ENCODE data around the gene LPO. TPM values are rescaled to one million over a fixed set of nuclear protein-coding genes. Genes with fewer than 3 reads are reported as not detected.
A peak's percentile ranks its signal among the peaks of the same experiment; 100 is the strongest.

Gene LPO
- total RNA-seq, 1 donor from 2014 or later, result not detected

DNA sequence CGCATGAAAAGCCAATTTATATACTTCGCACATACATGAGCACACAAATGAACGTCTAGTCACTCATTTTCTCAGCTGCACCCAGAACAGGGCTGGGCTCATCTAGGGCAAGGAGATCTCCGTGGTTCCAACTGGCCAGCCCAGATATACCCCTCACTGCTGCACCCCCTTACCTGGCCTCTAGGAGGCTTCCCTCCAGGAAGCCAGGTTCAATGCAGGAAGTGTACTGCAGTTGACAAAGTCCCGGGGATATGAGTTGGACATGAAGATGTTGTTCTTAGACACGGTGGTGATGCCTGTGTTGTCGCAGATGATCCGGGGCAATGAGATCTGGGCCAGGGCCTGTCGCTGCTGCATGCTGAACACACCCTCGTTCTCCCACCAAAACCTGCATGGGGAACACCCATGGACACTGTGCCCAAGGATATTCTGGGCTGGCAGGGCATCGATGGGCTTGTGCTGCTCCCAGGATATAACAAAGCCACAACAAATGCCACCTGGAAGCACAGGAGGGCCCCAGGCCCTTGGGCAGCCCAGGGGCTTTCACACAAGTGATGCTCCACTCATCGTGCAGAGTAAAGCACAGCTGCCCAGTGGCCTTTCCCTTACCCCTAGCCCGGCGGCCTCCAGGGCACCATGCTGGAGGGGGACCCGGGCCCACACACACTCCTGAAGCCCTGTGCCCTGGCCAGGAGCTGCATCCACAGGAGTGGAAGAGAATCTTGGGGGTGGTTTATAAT lies 32.3 kb downstream of the LPO start:
- H3K4me3 ChIP-seq (ENCODE audit: low read depth, low read length), result no peak overlapping the region
- DNase-seq (ENCODE audit: low read depth), result no peak
- TF ChIP-seq, protein P1, sequence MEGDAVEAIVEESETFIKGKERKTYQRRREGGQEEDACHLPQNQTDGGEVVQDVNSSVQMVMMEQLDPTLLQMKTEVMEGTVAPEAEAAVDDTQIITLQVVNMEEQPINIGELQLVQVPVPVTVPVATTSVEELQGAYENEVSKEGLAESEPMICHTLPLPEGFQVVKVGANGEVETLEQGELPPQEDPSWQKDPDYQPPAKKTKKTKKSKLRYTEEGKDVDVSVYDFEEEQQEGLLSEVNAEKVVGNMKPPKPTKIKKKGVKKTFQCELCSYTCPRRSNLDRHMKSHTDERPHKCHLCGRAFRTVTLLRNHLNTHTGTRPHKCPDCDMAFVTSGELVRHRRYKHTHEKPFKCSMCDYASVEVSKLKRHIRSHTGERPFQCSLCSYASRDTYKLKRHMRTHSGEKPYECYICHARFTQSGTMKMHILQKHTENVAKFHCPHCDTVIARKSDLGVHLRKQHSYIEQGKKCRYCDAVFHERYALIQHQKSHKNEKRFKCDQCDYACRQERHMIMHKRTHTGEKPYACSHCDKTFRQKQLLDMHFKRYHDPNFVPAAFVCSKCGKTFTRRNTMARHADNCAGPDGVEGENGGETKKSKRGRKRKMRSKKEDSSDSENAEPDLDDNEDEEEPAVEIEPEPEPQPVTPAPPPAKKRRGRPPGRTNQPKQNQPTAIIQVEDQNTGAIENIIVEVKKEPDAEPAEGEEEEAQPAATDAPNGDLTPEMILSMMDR (conservative IDR thresholded peaks at IDR 0.05; ENCODE audit: low read depth, low read length), result peak; percentile 24

DNA sequence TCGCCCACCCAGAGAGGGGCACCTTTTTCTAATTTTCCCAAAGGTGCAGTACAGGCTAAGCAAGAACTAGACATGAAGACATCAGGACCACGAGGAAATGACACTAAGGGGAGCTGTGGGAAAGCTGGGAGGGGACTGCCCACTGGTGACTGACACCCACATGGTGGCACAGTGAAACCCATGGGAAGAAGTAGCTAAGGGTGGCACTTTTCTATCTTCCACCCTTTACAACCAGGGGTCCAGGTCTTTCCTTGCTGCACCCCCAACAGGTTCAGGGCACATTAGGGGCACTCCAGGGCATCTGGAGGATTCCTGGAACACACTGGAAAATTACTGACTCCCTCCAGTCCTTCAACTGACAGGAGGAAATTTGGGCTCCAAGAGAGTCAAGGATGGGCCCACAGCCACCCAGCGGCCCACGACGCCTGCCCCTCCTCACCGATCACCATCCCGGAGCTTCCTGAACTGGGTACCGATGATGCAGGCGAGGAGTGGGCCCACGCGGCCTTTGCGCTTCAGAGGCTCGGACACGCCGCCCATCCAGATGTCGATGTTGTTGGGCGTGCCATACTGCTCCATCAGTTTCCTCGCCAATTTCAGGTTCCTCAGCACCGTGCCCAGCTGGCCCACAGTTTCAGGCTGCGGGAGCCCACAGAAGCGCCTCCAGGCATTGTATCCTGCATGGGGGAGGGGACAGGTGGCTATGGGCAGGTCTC lies 33.0 kb downstream of the LPO start:
- TF ChIP-seq, protein P1 (conservative IDR thresholded peaks at IDR 0.05; ENCODE audit: low read depth, low read length), result no peak
- DNase-seq (ENCODE audit: low read depth), result no peak
- H3K4me3 ChIP-seq (ENCODE audit: low read depth, low read length), result no peak overlapping the region

DNA sequence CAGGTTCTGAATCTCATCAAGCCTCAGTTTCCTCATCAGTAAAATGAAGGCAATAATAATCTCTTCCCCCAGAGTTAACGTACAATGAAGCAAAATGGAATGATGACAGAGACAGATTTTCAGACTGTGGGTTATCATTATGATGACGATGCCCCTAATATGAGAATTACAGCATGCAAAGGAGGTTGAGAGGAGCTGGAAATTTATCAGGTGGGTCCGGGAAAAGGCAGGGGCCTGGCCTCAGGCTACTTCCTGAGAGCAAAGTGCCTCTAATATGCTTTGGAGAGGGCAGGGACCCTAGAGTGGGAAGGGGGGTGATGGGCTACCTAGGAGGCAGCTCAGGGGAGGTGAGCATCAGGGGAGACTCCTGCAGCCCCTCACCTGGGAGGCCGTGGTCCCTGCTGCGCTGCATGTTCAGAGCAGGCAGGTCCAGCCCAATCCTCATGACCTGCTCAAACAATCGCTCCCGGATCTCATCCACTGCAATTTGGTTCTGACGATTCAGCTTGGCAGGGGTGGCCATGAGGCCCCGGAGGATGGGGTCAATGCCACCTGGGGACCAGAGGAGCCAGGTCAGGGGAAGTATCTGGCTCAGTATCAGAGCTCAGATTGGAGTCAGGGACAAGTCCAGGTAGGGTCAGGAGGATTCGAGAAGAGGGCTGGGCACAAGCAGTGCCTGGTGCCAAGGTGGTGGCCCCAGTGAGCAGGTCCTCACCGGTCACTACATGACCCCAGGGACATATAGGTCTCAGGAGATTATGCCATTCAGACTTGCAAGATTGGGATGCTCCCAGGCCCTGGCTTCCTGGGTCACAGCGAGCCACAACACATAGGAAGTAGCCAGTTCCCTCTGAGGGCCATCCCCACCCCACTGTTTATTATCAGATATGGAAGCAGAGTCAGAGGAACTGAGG lies 34.2 kb downstream of the LPO start:
- TF ChIP-seq, protein P1 (conservative IDR thresholded peaks at IDR 0.05; ENCODE audit: low read depth, low read length), result no peak
- H3K4me3 ChIP-seq (ENCODE audit: low read depth, low read length), result no peak overlapping the region
- DNase-seq (ENCODE audit: low read depth), result no peak

DNA sequence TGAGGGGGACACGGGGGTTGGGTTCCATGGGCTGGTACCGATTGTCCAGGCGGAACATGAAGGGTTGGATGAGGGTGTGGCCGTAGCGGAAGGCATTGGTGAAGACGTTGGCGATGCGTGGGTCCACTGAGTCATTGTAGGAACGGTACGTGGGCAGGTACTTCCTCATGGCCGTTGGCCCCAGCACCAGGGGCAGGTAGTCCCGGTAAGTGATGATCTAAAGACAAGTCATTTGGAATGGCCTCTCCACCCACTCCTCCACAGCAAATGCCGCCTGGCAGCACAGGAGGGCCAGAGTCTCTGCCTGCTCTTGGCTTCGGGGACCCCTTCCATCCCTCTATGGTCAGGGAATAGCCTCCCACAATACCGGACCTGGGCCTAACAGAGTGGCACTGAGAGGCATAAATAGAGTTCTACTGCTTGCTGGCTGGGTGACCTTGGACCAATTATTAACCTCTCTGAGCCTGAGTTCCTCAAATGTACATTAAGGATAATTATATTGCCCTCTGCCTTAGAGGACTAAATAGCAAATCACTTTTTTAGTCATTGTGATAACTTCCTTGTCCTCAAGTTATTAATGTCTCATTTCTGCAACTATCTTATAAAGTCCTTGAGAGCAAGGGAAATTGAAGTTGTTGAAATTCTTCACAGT lies 35.2 kb downstream of the LPO start:
- TF ChIP-seq, protein P1 (conservative IDR thresholded peaks at IDR 0.05; ENCODE audit: low read depth, low read length), result no peak
- DNase-seq (ENCODE audit: low read depth), result no peak

DNA sequence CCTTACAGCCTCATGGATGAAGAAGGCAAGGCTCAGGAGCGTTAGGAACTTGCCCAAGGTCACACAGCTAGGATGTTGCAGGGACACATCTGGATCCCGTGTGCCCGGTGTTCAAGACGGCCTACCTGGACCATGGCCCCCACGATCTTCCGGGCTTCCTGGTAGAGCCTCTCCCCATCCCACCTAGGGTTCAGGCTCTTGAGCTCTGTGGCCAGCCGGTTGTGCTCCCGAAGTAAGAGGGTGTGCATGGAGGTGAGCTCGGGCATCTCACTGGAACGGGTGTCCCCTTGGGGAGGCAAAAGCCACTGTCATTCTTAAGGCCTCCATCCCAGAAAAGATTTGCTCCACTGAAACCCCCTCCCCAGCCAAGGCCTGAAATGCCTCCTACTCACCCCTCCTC lies 37.0 kb downstream of the LPO start:
- no peak for DNase-seq (ENCODE audit: low read depth)
- H3K4me3 ChIP-seq (ENCODE audit: low read depth, low read length), result no peak overlapping the region
- TF ChIP-seq, protein P1 (conservative IDR thresholded peaks at IDR 0.05; ENCODE audit: low read depth, low read length), result no peak

More for the DNA sequence above, 35.2 kb downstream of the LPO start:
- H3K4me3 ChIP-seq (ENCODE audit: low read depth, low read length), result no peak overlapping the region

DNA sequence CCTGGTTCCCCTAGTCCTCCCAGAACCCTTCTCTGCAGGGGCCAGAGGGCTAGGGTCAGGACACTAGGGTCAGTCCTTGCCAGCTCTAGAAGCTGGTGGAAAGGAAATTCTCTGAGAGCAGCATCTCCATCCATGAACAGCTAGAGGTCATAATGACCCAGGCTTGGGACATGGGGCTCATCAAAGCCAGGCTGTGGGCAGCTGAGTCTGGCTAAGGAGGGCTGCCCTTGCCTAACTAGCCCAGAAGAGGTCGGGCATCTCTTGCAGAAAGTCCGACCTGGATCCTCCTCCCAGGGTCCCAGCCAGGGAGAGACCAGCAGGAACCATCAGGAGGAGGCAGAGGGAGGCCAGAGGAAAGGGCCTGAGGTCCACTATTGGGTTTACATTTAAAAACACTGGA lies 38.0 kb downstream of the LPO start:
- no peak for DNase-seq (ENCODE audit: low read depth)
- H3K4me3 ChIP-seq (ENCODE audit: low read depth, low read length), result no peak overlapping the region
- TF ChIP-seq, protein P1 (conservative IDR thresholded peaks at IDR 0.05; ENCODE audit: low read depth, low read length), result no peak

Data from epithelial cell of proximal tubule (primary cell).